Fibroblast of lung (primary cell): ENCODE measurements around the gene GABRG3.

Source experiments
- CTCF ChIP-seq, 2 donors: IDR thresholded peaks in 1 of 2; conservative IDR thresholded peaks in 1 of 2; 1 replicate in 1 of 2; 2 replicates in 1 of 2; pipeline ENCODE4 v1.5.1; 2011 to 2012; ENCODE audit warnings: low read length in 2 of 2, control low read depth in 1 of 2, inconsistent platforms in 1 of 2, low read depth in 1 of 2, mild to moderate bottlenecking in 1 of 2
- EZH2 ChIP-seq: IDR thresholded peaks from 2 replicates; pipeline ENCODE4 v1.5.1; 2012; ENCODE audit warnings: low read length, control low read depth, mild to moderate bottlenecking; ENCODE audit errors: missing control alignments

GRCh38 chr15:27426805-27427204, 455.8 kb downstream of the GABRG3 start:
- TF ChIP-seq CTCF (conservative IDR thresholded peaks at IDR 0.05 in 1 of 2, IDR thresholded peaks at IDR 0.05 in 1 of 2; ENCODE audit: low read depth in 1 of 2, low read length in 2 of 2) (no peak), EZH2 (no peak)
